ENCODE data around the gene PCDH9.

- TF ChIP-seq GABPA (IDR thresholded peaks at IDR 0.05; ENCODE audit: low read depth): no peak
- no peak for TF ChIP-seq REST (IDR thresholded peaks at IDR 0.05; ENCODE audit: insufficient replicate concordance, low read depth)
- TF ChIP-seq CTCF (IDR thresholded peaks at IDR 0.05; ENCODE audit: insufficient read depth, low read length): no peak
- no peak for TF ChIP-seq POLR2AphosphoS5 (IDR thresholded peaks at IDR 0.05; ENCODE audit: low read depth)
Measured at GRCh38 chr13:66703597-66703996, 526.5 kb downstream of the PCDH9 start.
